HepG2 (cell line): ENCODE measurements around the gene EYA2. TPM values are rescaled to one million over a fixed set of nuclear protein-coding genes. Genes with fewer than 3 reads are reported as not detected.
A peak's percentile ranks its signal among the peaks of the same experiment; 100 is the strongest.

Experiments used
- ADNP ChIP-seq: sonication (generic); formaldehyde crosslinking; IDR thresholded peaks from 2 replicates; pipeline ENCODE4 v1.4.0; 2020; ENCODE audit warnings: missing genetic modification reagents
- BRCA1 ChIP-seq: sonication (generic); formaldehyde crosslinking; IDR thresholded peaks from 2 replicates; pipeline ENCODE4 v1.4.0; 2020; ENCODE audit warnings: missing genetic modification reagents
- CREBL2 ChIP-seq: sonication (generic); formaldehyde crosslinking; IDR thresholded peaks from 2 replicates; pipeline ENCODE4 v1.8.1; 2023; ENCODE audit warnings: missing genetic modification reagents, mild to moderate bottlenecking, borderline replicate concordance
- CTCF ChIP-seq: sonication (generic); formaldehyde crosslinking; IDR thresholded peaks from 2 replicates; pipeline ENCODE4 v1.5.0; 2020; ENCODE audit warnings: mild to moderate bottlenecking, missing genetic modification reagents, moderate library complexity
- GRHL1 ChIP-seq: sonication (generic); formaldehyde crosslinking; conservative IDR thresholded peaks from 2 replicates; pipeline ENCODE4 v1.8.0; 2022; ENCODE audit warnings: missing genetic modification reagents
- GTF3A ChIP-seq: sonication (generic); formaldehyde crosslinking; conservative IDR thresholded peaks from 2 replicates; pipeline ENCODE4 v1.4.0; 2020; ENCODE audit warnings: mild to moderate bottlenecking, missing genetic modification reagents
- HMG20A ChIP-seq: IDR thresholded peaks from 2 replicates; pipeline ENCODE4 v1.6.1; 2016; ENCODE audit warnings: borderline replicate concordance
- IKZF4 ChIP-seq: sonication (generic); formaldehyde crosslinking; IDR thresholded peaks from 2 replicates; pipeline ENCODE4 v1.5.1; 2020; ENCODE audit warnings: borderline replicate concordance, mild to moderate bottlenecking, low read depth, missing genetic modification reagents; ENCODE audit errors: not compliant biosample characterization
- MZF1 ChIP-seq: sonication (generic); formaldehyde crosslinking; IDR thresholded peaks from 2 replicates; pipeline ENCODE4 v1.8.1; 2023; ENCODE audit warnings: mild to moderate bottlenecking, missing genetic modification reagents, borderline replicate concordance
- RBM22 ChIP-seq: fragments of 200-400 bp; formaldehyde crosslinking; optimal IDR thresholded peaks from 2 replicates; pipeline ENCODE3; 2017; ENCODE audit warnings: mild to moderate bottlenecking, low read length, moderate library complexity
- SIN3A ChIP-seq: IDR thresholded peaks from 2 replicates; pipeline ENCODE4 v1.6.1; 2011; ENCODE audit warnings: low read depth, mild to moderate bottlenecking, control low read depth, low read length, borderline replicate concordance
- SMARCE1 ChIP-seq: fragments of 450-650 bp; IDR thresholded peaks from 2 replicates; pipeline ENCODE4 v1.6.1; 2017; ENCODE audit warnings: borderline replicate concordance
- ZFY ChIP-seq: sonication (generic); formaldehyde crosslinking; IDR thresholded peaks from 2 replicates; pipeline ENCODE4 v1.4.0; 2020; ENCODE audit warnings: missing genetic modification reagents
- ZNF276 ChIP-seq: sonication (generic); formaldehyde crosslinking; IDR thresholded peaks from 2 replicates; pipeline ENCODE4 v1.4.0; 2020; ENCODE audit warnings: mild to moderate bottlenecking, low read depth, missing genetic modification reagents
- ZNF549 ChIP-seq: sonication (generic); formaldehyde crosslinking; IDR thresholded peaks from 2 replicates; pipeline ENCODE4 v1.5.0; 2020; ENCODE audit warnings: missing genetic modification reagents
- ZNF589 ChIP-seq: sonication (generic); formaldehyde crosslinking; conservative IDR thresholded peaks from 2 replicates; pipeline ENCODE4 v1.8.0; 2022; ENCODE audit warnings: mild to moderate bottlenecking, moderate library complexity, missing genetic modification reagents
- polyA plus RNA-seq, 8 experiments: library from polyadenylated mRNA; depleted of rRNA in 3 of 8; stranded (reverse) in 7 of 8; unstranded in 1 of 8; fragments of >200 nt; fragmentation: Illumina TruSeq in 4 of 8; extraction: Trizol in 4 of 8; gene quantifications; 2 replicates each; pipeline versions ENCODE4 v1.2.1 to v1.2.3, GENCODE V29; 2011 to 2016; ENCODE audit warnings: low read depth in 4 of 8, missing spikeins in 1 of 8, mixed read lengths in 1 of 8; ENCODE audit not compliant: insufficient read depth in 1 of 8
- total RNA-seq, 5 experiments: library from RNA; depleted of rRNA; stranded (reverse); fragments of >200 nt; fragmentation: Illumina TruSeq; extraction: Trizol; gene quantifications; 2 replicates each; pipeline ENCODE4 v1.2.3, GENCODE V29; 2016; ENCODE audit warnings: low read depth in 1 of 5
- TF ChIP-seq, protein P1 (sequence below): sonication (generic); formaldehyde crosslinking; IDR thresholded peaks from 2 replicates; pipeline ENCODE4 v1.4.0; 2020; ENCODE audit warnings: missing genetic modification reagents
- TF ChIP-seq, protein P2 (sequence below): sonication (generic); formaldehyde crosslinking; IDR thresholded peaks from 2 replicates; pipeline ENCODE4 v1.8.0; 2022; ENCODE audit warnings: missing genetic modification reagents, mild to moderate bottlenecking, borderline replicate concordance

Gene EYA2
- total and polyA plus RNA-seq, 2 of the 13 experiments (the other 11 are each of a cell fraction or from before 2014, with no cell fraction given): not detected

DNA sequence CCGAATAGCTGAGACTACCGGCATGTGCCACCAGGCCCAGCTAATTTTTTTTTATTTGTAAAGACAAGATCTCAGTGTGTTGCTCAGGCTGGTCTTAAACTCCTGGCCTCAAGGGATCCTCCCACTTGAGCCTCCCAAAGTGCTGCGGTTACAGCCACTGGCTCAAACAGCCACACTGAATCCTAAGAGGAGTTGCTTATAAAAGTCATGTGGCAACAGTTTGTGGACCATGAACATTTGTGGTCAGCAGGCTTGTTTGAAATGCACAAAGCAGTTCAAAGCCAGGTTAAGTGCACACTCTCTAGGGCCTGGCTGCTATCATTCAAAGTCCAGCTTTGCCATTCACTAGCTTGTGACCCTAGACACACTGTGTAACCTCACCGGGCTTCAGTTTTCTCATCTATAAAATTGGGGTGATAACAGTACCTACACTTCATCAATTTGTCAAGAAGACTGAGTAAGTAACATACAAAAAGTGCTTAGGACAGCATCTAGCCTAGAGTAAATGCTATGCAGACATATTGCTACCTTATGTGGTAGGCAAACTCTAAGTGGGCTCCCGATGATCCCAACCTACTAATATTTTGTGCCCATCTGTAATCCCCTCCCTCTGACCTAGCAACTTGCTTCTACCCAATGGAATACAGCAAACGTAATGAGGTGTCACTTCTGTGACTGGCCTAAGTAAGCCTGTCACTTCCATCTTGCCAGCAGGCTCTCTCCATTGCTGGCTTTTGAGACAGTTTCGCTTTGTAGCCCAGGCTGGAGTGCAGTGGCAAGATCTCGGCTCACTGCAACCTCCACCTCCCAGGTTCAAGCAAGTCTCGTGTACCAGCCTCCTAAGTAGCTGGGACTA, 338.9 kb downstream of the EYA2 start (continued):
- peak; percentile 33; the same call in 1 of the 2 replicates for TF ChIP-seq ADNP (CRISPR knock-in tag)
- no peak; the same call in 1 of the 2 replicates for TF ChIP-seq ZNF276 (CRISPR knock-in tag)
- TF ChIP-seq ZNF589 (CRISPR knock-in tag): no peak
- no peak for TF ChIP-seq MZF1 (CRISPR knock-in tag)
- no peak for TF ChIP-seq CREBL2 (CRISPR knock-in tag)
- TF ChIP-seq, protein P1, sequence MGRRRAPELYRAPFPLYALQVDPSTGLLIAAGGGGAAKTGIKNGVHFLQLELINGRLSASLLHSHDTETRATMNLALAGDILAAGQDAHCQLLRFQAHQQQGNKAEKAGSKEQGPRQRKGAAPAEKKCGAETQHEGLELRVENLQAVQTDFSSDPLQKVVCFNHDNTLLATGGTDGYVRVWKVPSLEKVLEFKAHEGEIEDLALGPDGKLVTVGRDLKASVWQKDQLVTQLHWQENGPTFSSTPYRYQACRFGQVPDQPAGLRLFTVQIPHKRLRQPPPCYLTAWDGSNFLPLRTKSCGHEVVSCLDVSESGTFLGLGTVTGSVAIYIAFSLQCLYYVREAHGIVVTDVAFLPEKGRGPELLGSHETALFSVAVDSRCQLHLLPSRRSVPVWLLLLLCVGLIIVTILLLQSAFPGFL (CRISPR knock-in tag): no peak
- TF ChIP-seq BRCA1 (CRISPR knock-in tag): no peak
- TF ChIP-seq CTCF (CRISPR knock-in tag): peak; percentile 25; the same call in 1 of the 2 replicates
- peak; percentile 87 for TF ChIP-seq HMG20A
- no peak for TF ChIP-seq SIN3A
- TF ChIP-seq RBM22: no peak
- TF ChIP-seq SMARCE1: no peak
- TF ChIP-seq GTF3A (CRISPR knock-in tag): no peak
- TF ChIP-seq GRHL1 (CRISPR knock-in tag): no peak
- TF ChIP-seq ZNF549 (CRISPR knock-in tag): peak; percentile 98
- peak; percentile 81 for TF ChIP-seq IKZF4 (CRISPR knock-in tag)
- TF ChIP-seq, protein P2, sequence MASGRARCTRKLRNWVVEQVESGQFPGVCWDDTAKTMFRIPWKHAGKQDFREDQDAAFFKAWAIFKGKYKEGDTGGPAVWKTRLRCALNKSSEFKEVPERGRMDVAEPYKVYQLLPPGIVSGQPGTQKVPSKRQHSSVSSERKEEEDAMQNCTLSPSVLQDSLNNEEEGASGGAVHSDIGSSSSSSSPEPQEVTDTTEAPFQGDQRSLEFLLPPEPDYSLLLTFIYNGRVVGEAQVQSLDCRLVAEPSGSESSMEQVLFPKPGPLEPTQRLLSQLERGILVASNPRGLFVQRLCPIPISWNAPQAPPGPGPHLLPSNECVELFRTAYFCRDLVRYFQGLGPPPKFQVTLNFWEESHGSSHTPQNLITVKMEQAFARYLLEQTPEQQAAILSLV (CRISPR knock-in tag): no peak; the same call in 1 of the 2 replicates
- no peak; the same call in 1 of the 2 replicates for TF ChIP-seq ZFY
